GM08714 (cell line): ENCODE measurements around the gene GTF2IRD1.
"Not testable (repeated sequence)": the region's sequence is repeated elsewhere in the genome, so short reads cannot be mapped to it uniquely, and the experiment has no call there.

Experiments
- H3K4me3 ChIP-seq: fragments of 200-500 bp; sonication (Bioruptor generic); 2 replicates; pipeline ENCODE4 v1.5.1; 2014; ENCODE audit warnings: mild to moderate bottlenecking, low read length, inconsistent platforms
- ZNF274 ChIP-seq: IDR thresholded peaks from 2 replicates; pipeline ENCODE4 v1.6.1; 2012; ENCODE audit warnings: mild to moderate bottlenecking, low read depth, low read length

GTF2IRD1 gene

GRCh38 chr7:74554178-74554577, 100.5 kb downstream of the GTF2IRD1 start:
- no peak overlapping the region for H3K4me3 ChIP-seq
- no peak for TF ChIP-seq ZNF274

GRCh38 chr7:74560086-74560719, 106.5 kb downstream of the GTF2IRD1 start:
- H3K4me3 ChIP-seq, result no peak overlapping the region
- no peak for TF ChIP-seq ZNF274

- no peak for TF ChIP-seq ZNF274
- no peak overlapping the region for H3K4me3 ChIP-seq
Observed at GRCh38 chr7:74561898-74562613, 108.3 kb downstream of the GTF2IRD1 start.

- H3K4me3 ChIP-seq, result not testable (repeated sequence)
Observed at GRCh38 chr7:74563639-74564038, 109.9 kb downstream of the GTF2IRD1 start.

GRCh38 chr7:74567318-74567668, 113.6 kb downstream of the GTF2IRD1 start:
- TF ChIP-seq ZNF274, result no peak
- no peak overlapping the region for H3K4me3 ChIP-seq

- no peak overlapping the region for H3K4me3 ChIP-seq
- TF ChIP-seq ZNF274, result no peak
Observed at GRCh38 chr7:74568658-74569057, 115.0 kb downstream of the GTF2IRD1 start.

GRCh38 chr7:74569501-74570075, 115.9 kb downstream of the GTF2IRD1 start:
- no peak overlapping the region for H3K4me3 ChIP-seq
- TF ChIP-seq ZNF274, result no peak

GRCh38 chr7:74570533-74571156, 116.9 kb downstream of the GTF2IRD1 start:
- TF ChIP-seq ZNF274, result no peak
- H3K4me3 ChIP-seq, result no peak overlapping the region

GRCh38 chr7:74572301-74572979, 118.7 kb downstream of the GTF2IRD1 start:
- no peak for TF ChIP-seq ZNF274

GRCh38 chr7:74573512-74573911, 119.8 kb downstream of the GTF2IRD1 start:
- H3K4me3 ChIP-seq, result no peak overlapping the region
- no peak for TF ChIP-seq ZNF274

More at GRCh38 chr7:74572301-74572979, 118.7 kb downstream of the GTF2IRD1 start:
- H3K4me3 ChIP-seq, result no peak overlapping the region

- TF ChIP-seq ZNF274, result no peak
- H3K4me3 ChIP-seq, result no peak overlapping the region
Observed at GRCh38 chr7:74575083-74575784, 121.5 kb downstream of the GTF2IRD1 start.

GRCh38 chr7:74575811-74576210, 122.1 kb downstream of the GTF2IRD1 start:
- H3K4me3 ChIP-seq, result no peak overlapping the region
- no peak for TF ChIP-seq ZNF274

GRCh38 chr7:74579800-74580685, 126.3 kb downstream of the GTF2IRD1 start:
- TF ChIP-seq ZNF274, result no peak
- no peak overlapping the region for H3K4me3 ChIP-seq

GRCh38 chr7:74581916-74582440, 128.3 kb downstream of the GTF2IRD1 start:
- no peak overlapping the region for H3K4me3 ChIP-seq
- TF ChIP-seq ZNF274, result no peak
